HCT116 (cell line): ENCODE data around the gene HIPK2. TPM values are rescaled to one million over a fixed set of nuclear protein-coding genes. Genes with fewer than 3 reads are reported as not detected.

Experiments used
- ATAC-seq: fragments of 200-7000 bp; cut with Tn5 transposase; 2 replicates; pipeline ENCODE4 v1.9.1; 2020; ENCODE audit warnings: mild to moderate bottlenecking, moderate library complexity
- BruUV-seq: library from RNA; stranded (reverse); fragments of 400-500 nt; replicated peaks from 2 replicates; lab custom pipeline; 2021; lab: Mats Ljungman, UMichigan
- CTCF ChIA-PET: fragments of 300-600 bp; sonication (Branson Sonifier 250); formaldehyde crosslinking; loops from one replicate; lab custom pipeline; 2021; ENCODE audit warnings: antibody characterized with exemption; lab: Charles Lee
- POLR2A ChIA-PET: fragments of 300-600, 350-600 bp; sonication (Branson Sonifier 250); formaldehyde crosslinking; loops from one replicate; lab custom pipeline; 2021; ENCODE audit warnings: antibody characterized with exemption; lab: Charles Lee
- RAD21 ChIA-PET, 2 experiments: fragments of 300-600 bp; sonication (Branson Sonifier 250); formaldehyde crosslinking; loops; one replicate each; lab custom pipeline; 2023; ENCODE audit warnings: low total read pairs in 2 of 2; ENCODE audit not compliant: uncharacterized antibody in 2 of 2, unreplicated experiment in 2 of 2, low non-redundant PET in 1 of 2; lab: Charles Lee
- DNase-seq: peaks from one replicate; pipeline ENCODE4 v3.0.0-alpha.2; 2010; ENCODE audit warnings: low read depth, low spot score
- H2AFZ ChIP-seq: fragments of 200-600 bp; shearing (Covaris generic), sonication (generic); 2 replicates; pipeline ENCODE4 v1.6.1; 2017; ENCODE audit warnings: low read depth, mixed run types, mixed read lengths, antibody characterized with exemption, low read length; ENCODE audit not compliant: poor library complexity, severe bottlenecking
- H3K27ac ChIP-seq: 2 replicates; pipeline ENCODE4 v1.5.1; 2012; ENCODE audit warnings: low read depth, low read length
- H3K27me3 ChIP-seq: fragments of 200-600 bp; sonication (generic); 2 replicates; pipeline ENCODE4 v1.6.1; 2016; ENCODE audit warnings: mixed run types, low read length, mixed read lengths; ENCODE audit not compliant: insufficient read depth
- H3K36me3 ChIP-seq, 2 experiments: fragments of 200-500 bp in 1 of 2; fragments of 200-600 bp in 1 of 2; sonication (Bioruptor generic) in 1 of 2; sonication (generic) in 1 of 2; 2 replicates each; pipeline versions ENCODE4 v1.5.1 to v1.6.1; 2014 to 2016; ENCODE audit warnings: low read length in 2 of 2, inconsistent platforms in 1 of 2, mixed read lengths in 1 of 2, mixed run types in 1 of 2; ENCODE audit not compliant: insufficient read depth in 2 of 2, control insufficient read depth in 1 of 2
- H3K4me1 ChIP-seq, 2 experiments: fragments of 200-600 bp in 1 of 2; sonication (generic) in 1 of 2; 2 replicates each; pipeline versions ENCODE4 v1.5.1 to v1.6.1; 2012 to 2017; ENCODE audit warnings: low read length in 2 of 2, inconsistent platforms in 1 of 2, mild to moderate bottlenecking in 1 of 2, mixed read lengths in 1 of 2, mixed run types in 1 of 2, moderate library complexity in 1 of 2; ENCODE audit not compliant: insufficient read depth in 2 of 2, control insufficient read depth in 1 of 2
- H3K4me2 ChIP-seq: fragments of 200-600 bp; sonication (generic); 2 replicates; pipeline ENCODE4 v1.6.1; 2017; ENCODE audit warnings: mixed run types, low read length, mixed read lengths
- H3K4me3 ChIP-seq, 2 experiments: fragments of 200-600 bp in 1 of 2; sonication (generic) in 1 of 2; replicated peaks in 1 of 2; 2 replicates each; pipeline ENCODE4 v1.5.1; 2011 to 2016; ENCODE audit warnings: low read length in 2 of 2, control low read depth in 1 of 2, low read depth in 1 of 2, mild to moderate bottlenecking in 1 of 2, mixed read lengths in 1 of 2, mixed run types in 1 of 2
- H3K79me2 ChIP-seq: fragments of 200-600 bp; sonication (generic); 2 replicates; pipeline ENCODE4 v1.6.1; 2017; ENCODE audit warnings: mild to moderate bottlenecking, mixed run types, low read length, moderate library complexity, mixed read lengths; ENCODE audit not compliant: insufficient read depth
- H3K9ac ChIP-seq: fragments of 200-600 bp; sonication (generic); 2 replicates; pipeline ENCODE4 v1.6.1; 2016; ENCODE audit warnings: low read length, mixed read lengths
- H3K9me2 ChIP-seq: fragments of 200-600 bp; sonication (generic), shearing (Covaris generic); 2 replicates; pipeline ENCODE4 v1.6.1; 2017; ENCODE audit warnings: mixed run types, mild to moderate bottlenecking, moderate library complexity; ENCODE audit not compliant: insufficient read depth
- H3K9me3 ChIP-seq, 2 experiments: fragments of 200-500 bp in 1 of 2; fragments of 200-600 bp in 1 of 2; sonication (Bioruptor generic) in 1 of 2; sonication (generic) in 1 of 2; 2 replicates each; pipeline ENCODE4 v1.6.1; 2014 to 2017; ENCODE audit warnings: low read length in 2 of 2, mixed read lengths in 2 of 2, inconsistent platforms in 1 of 2, low read depth in 1 of 2, mild to moderate bottlenecking in 1 of 2, mixed run types in 1 of 2, moderate library complexity in 1 of 2; ENCODE audit not compliant: control insufficient read depth in 1 of 2, insufficient read depth in 1 of 2
- H4K20me1 ChIP-seq: fragments of 200-600 bp; sonication (generic), shearing (Covaris generic); 2 replicates; pipeline ENCODE4 v1.6.1; 2017; ENCODE audit warnings: mixed run types, mild to moderate bottlenecking, moderate library complexity; ENCODE audit not compliant: insufficient read depth
- CBX3 ChIP-seq: IDR thresholded peaks from 2 replicates; pipeline ENCODE4 v1.6.1; 2012; ENCODE audit warnings: low read depth
- EGR1 ChIP-seq: IDR thresholded peaks from 2 replicates; pipeline ENCODE4 v1.6.1; 2012; ENCODE audit warnings: low read depth
- FOSL1 ChIP-seq: IDR thresholded peaks from 2 replicates; pipeline ENCODE4 v1.6.1; 2012; ENCODE audit warnings: low read depth
- POLR2A ChIP-seq: IDR thresholded peaks from 2 replicates; pipeline ENCODE4 v1.7.0; 2011; ENCODE audit warnings: borderline replicate concordance; ENCODE audit not compliant: insufficient read depth, insufficient read length; ENCODE audit errors: extremely low read depth
- SIN3A ChIP-seq: IDR thresholded peaks from 2 replicates; pipeline ENCODE4 v1.6.1; 2012; ENCODE audit warnings: low read depth
- SP1 ChIP-seq: IDR thresholded peaks from 2 replicates; pipeline ENCODE4 v1.6.1; 2012; ENCODE audit warnings: low read depth
- SRF ChIP-seq: IDR thresholded peaks from 2 replicates; pipeline ENCODE4 v1.6.1; 2012; ENCODE audit warnings: low read depth
- TCF7L2 ChIP-seq: IDR thresholded peaks from 2 replicates; pipeline ENCODE4 v1.7.0; 2011; ENCODE audit warnings: borderline replicate concordance, inconsistent platforms; ENCODE audit not compliant: insufficient read depth, insufficient read length; ENCODE audit errors: extremely low read depth
- ZFX ChIP-seq: fragments of 450-650 bp; IDR thresholded peaks from 2 replicates; pipeline ENCODE4 v1.6.1; 2017
- intact Hi-C: fragments of 100-400 bp; cut with micrococcal nuclease; formaldehyde crosslinking; loops from 2 replicates; pipeline ENCODE4 v1.10.0; 2022
- total RNA-seq: library from RNA; stranded (reverse); gene quantifications from one replicate; pipeline ENCODE4 v1.2.1, GENCODE V29; 2021; ENCODE audit not compliant: unreplicated experiment
- TF ChIP-seq, protein P1 (sequence below): IDR thresholded peaks from 2 replicates; pipeline ENCODE4 v1.6.1; 2012
- TF ChIP-seq, protein P2 (sequence below), 3 experiments: fragments of 200-600 bp in 1 of 3; sonication (generic) in 1 of 3; IDR thresholded peaks in 2 of 3; conservative IDR thresholded peaks in 1 of 3; 2 replicates each; pipeline ENCODE4 v1.5.1; 2012 to 2017; ENCODE audit warnings: low read depth in 2 of 3, low read length in 2 of 3, antibody characterized with exemption in 1 of 3, borderline replicate concordance in 1 of 3, control low read depth in 1 of 3, mild to moderate bottlenecking in 1 of 3, mixed read lengths in 1 of 3, mixed run types in 1 of 3, moderate library complexity in 1 of 3; ENCODE audit not compliant: insufficient read depth in 1 of 3
- TF ChIP-seq, protein P3 (sequence below): IDR thresholded peaks from 2 replicates; pipeline ENCODE4 v1.6.1; 2012; ENCODE audit warnings: low read depth

Gene HIPK2
- total RNA-seq, 1 experiment from 2014 or later = 49.5 TPM

DNA sequence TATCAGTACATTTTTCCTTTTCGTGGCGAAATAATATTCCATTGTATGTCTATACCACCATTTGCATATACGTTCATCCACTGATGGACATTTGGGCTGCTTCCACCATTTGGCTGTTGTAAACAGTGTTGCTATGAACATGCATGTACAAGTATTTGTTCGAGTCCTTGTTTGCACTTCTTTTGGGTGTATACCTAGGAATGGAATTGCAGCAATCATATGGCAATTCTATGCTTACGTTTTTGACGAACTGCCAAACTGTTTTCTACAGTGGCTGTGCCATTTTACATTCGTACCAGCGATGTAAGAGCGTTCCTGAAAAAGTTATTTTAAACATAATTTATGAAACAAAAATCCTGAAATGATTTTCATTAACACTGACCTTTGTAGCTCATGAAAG lies 79.5 kb downstream of the HIPK2 start:
- no peaks in the 10 kb centered on the region for H3K9me3 ChIP-seq
- H3K4me3 ChIP-seq = no peak overlapping the region
- ATAC-seq = no peak
- H3K4me2 ChIP-seq = no peak overlapping the region
- 0 out of 4 replicates have a peak, but pooled peaks cover 0 to 4% of the 10 kb centered on the region in 2 experiments for H3K4me1 ChIP-seq
- no peaks in the 10 kb centered on the region for H3K27me3 ChIP-seq
- no peaks in the 10 kb centered on the region for H3K9me2 ChIP-seq
- ChIA-PET RAD21 (no interaction called here), CTCF (no interaction called here), POLR2A (no interaction called here)
- intact Hi-C loops = no loop called here
- DNase-seq = no peak
- H4K20me1 ChIP-seq = no peaks in the 10 kb centered on the region
- 0 out of 4 replicates have a peak, but pooled peaks cover 0 to 3% of the 10 kb centered on the region in 2 experiments for H3K36me3 ChIP-seq
- no TSS peak for BruUV-seq
- peaks cover 9% of the 10 kb centered on the region; the same call in 1 of the 2 replicates for H3K79me2 ChIP-seq
- TF ChIP-seq SIN3A (no peak), CBX3 (no peak), TCF7L2 (no peak), SRF (no peak), POLR2A (no peak), FOSL1 (no peak), ZFX (no peak), EGR1 (no peak), SP1 (no peak)
- TF ChIP-seq, protein P1, sequence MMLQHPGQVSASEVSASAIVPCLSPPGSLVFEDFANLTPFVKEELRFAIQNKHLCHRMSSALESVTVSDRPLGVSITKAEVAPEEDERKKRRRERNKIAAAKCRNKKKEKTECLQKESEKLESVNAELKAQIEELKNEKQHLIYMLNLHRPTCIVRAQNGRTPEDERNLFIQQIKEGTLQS = no peak
- TF ChIP-seq, protein P2, sequence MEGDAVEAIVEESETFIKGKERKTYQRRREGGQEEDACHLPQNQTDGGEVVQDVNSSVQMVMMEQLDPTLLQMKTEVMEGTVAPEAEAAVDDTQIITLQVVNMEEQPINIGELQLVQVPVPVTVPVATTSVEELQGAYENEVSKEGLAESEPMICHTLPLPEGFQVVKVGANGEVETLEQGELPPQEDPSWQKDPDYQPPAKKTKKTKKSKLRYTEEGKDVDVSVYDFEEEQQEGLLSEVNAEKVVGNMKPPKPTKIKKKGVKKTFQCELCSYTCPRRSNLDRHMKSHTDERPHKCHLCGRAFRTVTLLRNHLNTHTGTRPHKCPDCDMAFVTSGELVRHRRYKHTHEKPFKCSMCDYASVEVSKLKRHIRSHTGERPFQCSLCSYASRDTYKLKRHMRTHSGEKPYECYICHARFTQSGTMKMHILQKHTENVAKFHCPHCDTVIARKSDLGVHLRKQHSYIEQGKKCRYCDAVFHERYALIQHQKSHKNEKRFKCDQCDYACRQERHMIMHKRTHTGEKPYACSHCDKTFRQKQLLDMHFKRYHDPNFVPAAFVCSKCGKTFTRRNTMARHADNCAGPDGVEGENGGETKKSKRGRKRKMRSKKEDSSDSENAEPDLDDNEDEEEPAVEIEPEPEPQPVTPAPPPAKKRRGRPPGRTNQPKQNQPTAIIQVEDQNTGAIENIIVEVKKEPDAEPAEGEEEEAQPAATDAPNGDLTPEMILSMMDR (IDR thresholded peaks at IDR 0.05 in 2 of 3, conservative IDR thresholded peaks at IDR 0.05 in 1 of 3; ENCODE audit: borderline replicate concordance in 1 of 3, insufficient read depth in 1 of 3, low read depth in 2 of 3, low read length in 2 of 3) = no peak
- TF ChIP-seq, protein P3, sequence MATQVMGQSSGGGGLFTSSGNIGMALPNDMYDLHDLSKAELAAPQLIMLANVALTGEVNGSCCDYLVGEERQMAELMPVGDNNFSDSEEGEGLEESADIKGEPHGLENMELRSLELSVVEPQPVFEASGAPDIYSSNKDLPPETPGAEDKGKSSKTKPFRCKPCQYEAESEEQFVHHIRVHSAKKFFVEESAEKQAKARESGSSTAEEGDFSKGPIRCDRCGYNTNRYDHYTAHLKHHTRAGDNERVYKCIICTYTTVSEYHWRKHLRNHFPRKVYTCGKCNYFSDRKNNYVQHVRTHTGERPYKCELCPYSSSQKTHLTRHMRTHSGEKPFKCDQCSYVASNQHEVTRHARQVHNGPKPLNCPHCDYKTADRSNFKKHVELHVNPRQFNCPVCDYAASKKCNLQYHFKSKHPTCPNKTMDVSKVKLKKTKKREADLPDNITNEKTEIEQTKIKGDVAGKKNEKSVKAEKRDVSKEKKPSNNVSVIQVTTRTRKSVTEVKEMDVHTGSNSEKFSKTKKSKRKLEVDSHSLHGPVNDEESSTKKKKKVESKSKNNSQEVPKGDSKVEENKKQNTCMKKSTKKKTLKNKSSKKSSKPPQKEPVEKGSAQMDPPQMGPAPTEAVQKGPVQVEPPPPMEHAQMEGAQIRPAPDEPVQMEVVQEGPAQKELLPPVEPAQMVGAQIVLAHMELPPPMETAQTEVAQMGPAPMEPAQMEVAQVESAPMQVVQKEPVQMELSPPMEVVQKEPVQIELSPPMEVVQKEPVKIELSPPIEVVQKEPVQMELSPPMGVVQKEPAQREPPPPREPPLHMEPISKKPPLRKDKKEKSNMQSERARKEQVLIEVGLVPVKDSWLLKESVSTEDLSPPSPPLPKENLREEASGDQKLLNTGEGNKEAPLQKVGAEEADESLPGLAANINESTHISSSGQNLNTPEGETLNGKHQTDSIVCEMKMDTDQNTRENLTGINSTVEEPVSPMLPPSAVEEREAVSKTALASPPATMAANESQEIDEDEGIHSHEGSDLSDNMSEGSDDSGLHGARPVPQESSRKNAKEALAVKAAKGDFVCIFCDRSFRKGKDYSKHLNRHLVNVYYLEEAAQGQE = no peak
- no peak overlapping the region for H3K27ac ChIP-seq
- H2AFZ ChIP-seq = no peak overlapping the region
- H3K9ac ChIP-seq = no peak overlapping the region
